CD4-positive, alpha-beta T cell (primary cell): ENCODE data around the gene BAIAP2L2. TPM values are rescaled to one million over a fixed set of nuclear protein-coding genes. Genes with fewer than 3 reads are reported as not detected.

Experiments used
- ATAC-seq: fragments of 200-7000 bp; cut with Tn5 transposase; one replicate; pipeline ENCODE4 v1.10.0; 2022; ENCODE audit warnings: mild to moderate bottlenecking; ENCODE audit not compliant: poor library complexity
- CTCF ChIA-PET: fragments of 350-600 bp; sonication (Branson Sonifier 250); formaldehyde crosslinking; loops from one replicate; lab custom pipeline; 2021; ENCODE audit warnings: antibody characterized with exemption, inconsistent platforms; lab: Charles Lee
- POLR2A ChIA-PET: fragments of 350-600 bp; sonication (Branson Sonifier 250); formaldehyde crosslinking; loops from one replicate; lab custom pipeline; 2021; ENCODE audit warnings: antibody characterized with exemption, inconsistent platforms; lab: Charles Lee
- DNase-seq, 14 experiments: peaks; one replicate each; pipeline ENCODE4 v3.0.0-alpha.2; 2013 to 2020; ENCODE audit warnings: mixed read lengths in 2 of 14
- H3K27ac ChIP-seq, 2 donors: one replicate each; pipeline versions ENCODE4 v1.5.1 to v1.7.0; 2013; ENCODE audit warnings: low read length in 2 of 2, low read depth in 1 of 2, mild to moderate bottlenecking in 1 of 2
- H3K27me3 ChIP-seq, 2 experiments: 1 replicate in 1 of 2; 2 replicates in 1 of 2; pipeline versions ENCODE4 v1.6.1 to v1.7.0; 2013; ENCODE audit warnings: low read length in 2 of 2, control low read depth in 1 of 2, mild to moderate bottlenecking in 1 of 2, moderate library complexity in 1 of 2; ENCODE audit not compliant: insufficient read depth in 2 of 2, control insufficient read depth in 1 of 2
- H3K36me3 ChIP-seq: one replicate; pipeline ENCODE4 v1.6.1; 2013; ENCODE audit warnings: low read length, control low read depth; ENCODE audit not compliant: insufficient read depth
- H3K4me1 ChIP-seq: one replicate; pipeline ENCODE4 v1.6.1; 2013; ENCODE audit warnings: low read length, control low read depth; ENCODE audit not compliant: insufficient read depth
- H3K4me3 ChIP-seq: one replicate; pipeline ENCODE4 v1.5.1; 2013; ENCODE audit warnings: mild to moderate bottlenecking, low read length, moderate library complexity
- H3K9me3 ChIP-seq, 2 experiments: 1 replicate in 1 of 2; 2 replicates in 1 of 2; pipeline versions ENCODE4 v1.6.1 to v1.7.0; 2013; ENCODE audit warnings: low read length in 2 of 2, mild to moderate bottlenecking in 2 of 2, control low read depth in 1 of 2, moderate library complexity in 1 of 2; ENCODE audit not compliant: control insufficient read depth in 1 of 2, insufficient read depth in 1 of 2
- H3K27ac Mint-ChIP-seq: one replicate; pipeline ENCODE4 v1.8.0; 2020; ENCODE audit warnings: mixed read lengths
- H3K27me3 Mint-ChIP-seq: one replicate; pipeline ENCODE4 v1.8.0; 2021; ENCODE audit warnings: mixed read lengths
- H3K36me3 Mint-ChIP-seq: one replicate; pipeline ENCODE4 v1.8.0; 2021; ENCODE audit warnings: low read depth, mixed read lengths
- H3K4me1 Mint-ChIP-seq: one replicate; pipeline ENCODE4 v1.8.0; 2021; ENCODE audit warnings: low read depth, mixed read lengths
- H3K4me3 Mint-ChIP-seq: one replicate; pipeline ENCODE4 v1.8.0; 2020; ENCODE audit warnings: mild to moderate bottlenecking, mixed read lengths
- H3K9me3 Mint-ChIP-seq: one replicate; pipeline ENCODE4 v1.8.0; 2020; ENCODE audit warnings: mixed read lengths
- CTCF ChIP-seq: fragments of 200-600 bp; IDR thresholded peaks from one replicate; pipeline ENCODE4 v1.8.0; 2022; ENCODE audit warnings: antibody characterized with exemption, mild to moderate bottlenecking
- intact Hi-C, 2 experiments: fragments of 100-400 bp; cut with DNase I in 1 of 2; cut with micrococcal nuclease in 1 of 2; formaldehyde crosslinking; loops; one replicate each; pipeline versions ENCODE4 v1.15.1 to v1.9.0; 2023 to 2025; cut with DNase I, micrococcal nuclease
- total RNA-seq, 174 experiments: library from RNA in 2 of 174; stranded (reverse) in 2 of 174; gene quantifications; one replicate each; pipeline ENCODE4 v1.2.3 and lab custom pipeline; 2021 to 2026

Gene BAIAP2L2
- total RNA-seq, 2 experiments from 2014 or later = 0.45 to 1.0 TPM

- Histone ChIP-seq H3K4me1 (peaks cover 13% of the 10 kb centered on the region), H3K27me3 (peaks cover 19 to 35% of the 10 kb centered on the region in 2 experiments), H3K4me3 (no peak overlapping the region), H3K36me3 (no peaks in the 10 kb centered on the region), H3K27ac (no peak overlapping the region), H3K9me3 (peaks cover 0 to 17% of the 10 kb centered on the region in 2 experiments)
- Mint-ChIP-seq H3K4me3 (no peak overlapping the region), H3K27ac (no peak overlapping the region), H3K36me3 (peaks cover 4% of the 10 kb centered on the region), H3K9me3 (no peaks in the 10 kb centered on the region), H3K27me3 (peaks cover 30% of the 10 kb centered on the region), H3K4me1 (peaks cover 3% of the 10 kb centered on the region)
- POLR2A ChIA-PET = no interaction called here
- no peak for ATAC-seq
- CTCF ChIA-PET = no interaction called here
- DNase-seq = no peak
- no peak for TF ChIP-seq CTCF
- intact Hi-C loops = no loop called here
Measured at GRCh38 chr22:38082986-38083710, 27.3 kb downstream of the BAIAP2L2 start.

GRCh38 chr22:38081941-38082828 lies 28.3 kb downstream of the BAIAP2L2 start:
- ChIA-PET CTCF (no interaction called here), POLR2A (interaction anchor here (0.7 kb wide), 1 partner anchor 233 kb away, joined by 3 read pairs; no protein-coding TSS in a partner anchor)
- Mint-ChIP-seq H3K9me3 (no peaks in the 10 kb centered on the region), H3K4me3 (no peak overlapping the region), H3K4me1 (peaks cover 3% of the 10 kb centered on the region), H3K27me3 (peaks cover 21% of the 10 kb centered on the region), H3K27ac (no peak overlapping the region), H3K36me3 (no peaks in the 10 kb centered on the region)
- no peak overlapping the region for H3K27ac ChIP-seq
- ATAC-seq = no peak
- intact Hi-C loops = no loop called here
- peaks cover 13% of the 10 kb centered on the region for H3K4me1 ChIP-seq
- H3K36me3 ChIP-seq = no peaks in the 10 kb centered on the region
- no peak for DNase-seq
- H3K9me3 ChIP-seq = peaks cover 0 to 17% of the 10 kb centered on the region in 2 experiments
- peaks cover 19 to 34% of the 10 kb centered on the region in 2 experiments for H3K27me3 ChIP-seq
- H3K4me3 ChIP-seq = no peak overlapping the region
- TF ChIP-seq CTCF = no peak

- ATAC-seq = no peak
- no peak for TF ChIP-seq CTCF
- no peak overlapping the region for H3K4me3 ChIP-seq
- H3K4me1 ChIP-seq = peaks cover 13% of the 10 kb centered on the region
- peaks cover 19 to 34% of the 10 kb centered on the region in 2 experiments for H3K27me3 ChIP-seq
- ChIA-PET CTCF (no interaction called here), POLR2A (interaction anchor here (0.7 kb wide), 1 partner anchor 234 kb away, joined by 3 read pairs; no protein-coding TSS in a partner anchor)
- H3K4me3 Mint-ChIP-seq = no peak overlapping the region
- H3K27ac ChIP-seq = no peak overlapping the region
- intact Hi-C loops = no loop called here
- no peaks in the 10 kb centered on the region for H3K9me3 Mint-ChIP-seq
- H3K36me3 Mint-ChIP-seq = no peaks in the 10 kb centered on the region
- no peak overlapping the region for H3K27ac Mint-ChIP-seq
- peaks cover 0 to 17% of the 10 kb centered on the region in 2 experiments for H3K9me3 ChIP-seq
- DNase-seq = peak in 1 of 14 experiments; percentile 12
- peaks cover 21% of the 10 kb centered on the region for H3K27me3 Mint-ChIP-seq
- H3K4me1 Mint-ChIP-seq = peaks cover 3% of the 10 kb centered on the region
- no peaks in the 10 kb centered on the region for H3K36me3 ChIP-seq
Measured at GRCh38 chr22:38081636-38081940, 28.9 kb downstream of the BAIAP2L2 start.
